Astrocyte (in vitro differentiated cells and primary cell): ENCODE measurements around the gene PRR16. TPM values are rescaled to one million over a fixed set of nuclear protein-coding genes. Genes with fewer than 3 reads are reported as not detected.

ENCODE experiments used
- DNase-seq: peaks from one replicate; pipeline ENCODE4 v3.0.0-alpha.2; 2010; ENCODE audit warnings: low read depth
- FAIRE-seq: peaks from 2 replicates; lab custom pipeline; 2011; peaks lifted over from hg19 to GRCh38; lab: Jason Lieb, UNC
- H2AFZ ChIP-seq: 2 replicates; pipeline ENCODE4 v1.6.0; 2012; ENCODE audit warnings: low read depth, low read length, inconsistent platforms
- H3K27ac ChIP-seq: 2 replicates; pipeline ENCODE4 v1.5.1; 2011; ENCODE audit warnings: low read depth, low read length, inconsistent platforms
- H3K27me3 ChIP-seq: 2 replicates; pipeline ENCODE4 v1.6.0; 2011; ENCODE audit warnings: low read length, inconsistent platforms; ENCODE audit not compliant: insufficient read depth
- H3K36me3 ChIP-seq: 2 replicates; pipeline ENCODE4 v1.5.1; 2011; ENCODE audit warnings: low read length, inconsistent platforms; ENCODE audit not compliant: insufficient read depth
- H3K4me1 ChIP-seq: 2 replicates; pipeline ENCODE4 v1.5.1; 2011; ENCODE audit warnings: low read length, inconsistent platforms; ENCODE audit not compliant: insufficient read depth
- H3K4me2 ChIP-seq: 2 replicates; pipeline ENCODE4 v1.6.0; 2012; ENCODE audit warnings: low read length, inconsistent platforms
- H3K4me3 ChIP-seq: 2 replicates; pipeline ENCODE4 v1.5.1; 2011; ENCODE audit warnings: low read depth, mild to moderate bottlenecking, low read length, inconsistent platforms; ENCODE audit not compliant: insufficient read depth
- H3K79me2 ChIP-seq: 2 replicates; pipeline ENCODE4 v1.6.0; 2012; ENCODE audit warnings: mild to moderate bottlenecking, low read length, inconsistent platforms; ENCODE audit not compliant: insufficient read depth
- H3K9ac ChIP-seq: 2 replicates; pipeline ENCODE4 v1.6.0; 2012; ENCODE audit warnings: mild to moderate bottlenecking, low read length, inconsistent platforms
- H3K9me3 ChIP-seq: 2 replicates; pipeline ENCODE4 v1.5.1; 2012; ENCODE audit warnings: low read depth, mild to moderate bottlenecking, low read length, inconsistent platforms; ENCODE audit not compliant: insufficient read depth
- H4K20me1 ChIP-seq: 2 replicates; pipeline ENCODE4 v1.6.0; 2012; ENCODE audit warnings: low read length, inconsistent platforms; ENCODE audit not compliant: insufficient read depth
- H3K27ac Mint-ChIP-seq: one replicate; pipeline ENCODE4 v1.8.0; 2021; ENCODE audit warnings: mild to moderate bottlenecking, mixed read lengths; ENCODE audit not compliant: unreplicated experiment
- H3K27me3 Mint-ChIP-seq: one replicate; pipeline ENCODE4 v1.8.0; 2021; ENCODE audit warnings: low read depth, mixed read lengths; ENCODE audit not compliant: unreplicated experiment
- H3K36me3 Mint-ChIP-seq: one replicate; pipeline ENCODE4 v1.8.0; 2021; ENCODE audit warnings: low read depth, mixed read lengths; ENCODE audit not compliant: unreplicated experiment
- H3K4me1 Mint-ChIP-seq: one replicate; pipeline ENCODE4 v1.8.0; 2021; ENCODE audit warnings: low read depth, mixed read lengths; ENCODE audit not compliant: unreplicated experiment
- H3K4me3 Mint-ChIP-seq: one replicate; pipeline ENCODE4 v1.8.0; 2021; ENCODE audit warnings: mild to moderate bottlenecking, moderate library complexity, mixed read lengths; ENCODE audit not compliant: unreplicated experiment
- H3K9me3 Mint-ChIP-seq: one replicate; pipeline ENCODE4 v1.8.0; 2021; ENCODE audit warnings: mild to moderate bottlenecking, mixed read lengths; ENCODE audit not compliant: unreplicated experiment
- CTCF ChIP-seq: IDR thresholded peaks from 2 replicates; pipeline ENCODE4 v1.5.1; 2011; ENCODE audit warnings: low read depth, mild to moderate bottlenecking, inconsistent platforms, low read length, moderate library complexity; ENCODE audit not compliant: insufficient read depth
- EZH2 ChIP-seq: IDR thresholded peaks from 2 replicates; pipeline ENCODE4 v1.6.1; 2012; ENCODE audit warnings: mild to moderate bottlenecking, low read length, inconsistent platforms; ENCODE audit not compliant: insufficient read depth
- total RNA-seq: library from RNA; stranded (reverse); gene quantifications from 2 replicates; pipeline ENCODE4 v1.2.1, GENCODE V29; 2021

PRR16 gene
- total RNA-seq, 1 donor from 2014 or later, result 9.1 TPM

- Mint-ChIP-seq H3K27me3 (no peaks in the 10 kb centered on the region), H3K36me3 (no peaks in the 10 kb centered on the region), H3K9me3 (no peaks in the 10 kb centered on the region), H3K4me1 (peaks cover 20% of the 10 kb centered on the region), H3K4me3 (no peak overlapping the region), H3K27ac (peak overlapping the region; percentile 77)
- Histone ChIP-seq H3K4me3 (no peak overlapping the region), H2AFZ (no peak overlapping the region), H3K27me3 (no peaks in the 10 kb centered on the region), H3K27ac (no peak overlapping the region), H3K4me1 (peaks cover 11% of the 10 kb centered on the region), H3K79me2 (no peaks in the 10 kb centered on the region), H3K4me2 (no peak overlapping the region), H3K9ac (no peak overlapping the region), H3K36me3 (no peaks in the 10 kb centered on the region), H4K20me1 (no peaks in the 10 kb centered on the region), H3K9me3 (no peaks in the 10 kb centered on the region)
- no peak for DNase-seq
- TF ChIP-seq EZH2 (no peak), CTCF (no peak)
- no peak for FAIRE-seq
Measured at GRCh38 chr5:120677481-120677880, 213.4 kb downstream of the PRR16 start.

DNA sequence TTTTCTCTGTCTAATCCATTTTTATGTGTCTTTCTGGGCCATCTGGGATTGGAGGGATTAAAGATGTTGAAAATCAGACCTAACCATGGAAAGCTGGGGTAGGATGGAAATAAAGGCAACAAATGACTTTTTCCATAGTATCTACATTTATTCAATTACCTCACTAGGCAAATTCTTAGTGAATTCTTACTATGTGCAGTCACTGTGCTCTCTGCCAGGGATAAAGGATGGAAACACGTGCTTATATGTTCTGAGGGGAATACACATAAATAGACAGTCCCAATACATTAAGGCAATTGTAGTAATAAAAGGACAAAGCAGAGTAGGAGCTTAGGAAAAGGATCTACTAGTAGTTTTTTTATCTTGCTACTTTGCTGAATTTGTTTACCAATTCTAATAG is 214.2 kb downstream of the PRR16 start:
- Histone ChIP-seq H3K27me3 (no peaks in the 10 kb centered on the region), H3K4me2 (no peak overlapping the region), H3K4me3 (no peak overlapping the region), H3K79me2 (no peaks in the 10 kb centered on the region), H3K36me3 (no peaks in the 10 kb centered on the region), H3K9ac (peak overlapping the region; percentile 5), H4K20me1 (no peaks in the 10 kb centered on the region), H2AFZ (no peak overlapping the region), H3K4me1 (peaks cover 17% of the 10 kb centered on the region), H3K9me3 (no peaks in the 10 kb centered on the region), H3K27ac (peak overlapping the region; percentile 57)
- Mint-ChIP-seq H3K9me3 (no peaks in the 10 kb centered on the region), H3K27me3 (no peaks in the 10 kb centered on the region), H3K36me3 (no peaks in the 10 kb centered on the region), H3K4me1 (peaks cover 26% of the 10 kb centered on the region), H3K27ac (peak overlapping the region; percentile 36), H3K4me3 (no peak overlapping the region)
- FAIRE-seq (peak; percentile 41), DNase-seq (peak; percentile 61)
- TF ChIP-seq EZH2, result no peak
- no peak for TF ChIP-seq CTCF

DNA sequence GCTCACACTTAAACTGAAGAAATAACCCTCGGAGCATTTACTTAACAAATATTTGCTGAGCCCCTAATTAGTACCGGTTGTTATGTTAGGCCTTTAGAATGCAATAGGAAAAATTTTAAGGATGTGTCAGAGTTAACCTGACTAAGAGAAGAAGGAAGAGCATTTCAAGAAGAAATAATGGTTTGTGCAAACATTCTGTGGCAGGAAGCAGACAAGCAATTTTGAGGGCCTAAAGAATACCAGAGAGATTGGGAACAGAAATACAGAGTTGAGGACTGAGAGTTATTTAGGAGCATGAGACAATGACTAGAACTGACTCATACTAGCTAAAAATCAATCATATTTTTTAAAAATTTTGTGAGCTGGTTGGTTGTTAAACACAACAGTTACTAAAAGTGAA is 218.8 kb downstream of the PRR16 start:
- H4K20me1 ChIP-seq, result no peaks in the 10 kb centered on the region
- H2AFZ ChIP-seq, result no peak overlapping the region
- Mint-ChIP-seq H3K27me3 (no peaks in the 10 kb centered on the region), H3K4me3 (no peak overlapping the region), H3K9me3 (no peaks in the 10 kb centered on the region), H3K27ac (peak overlapping the region; percentile 50), H3K4me1 (peaks cover 32% of the 10 kb centered on the region), H3K36me3 (peaks cover 5% of the 10 kb centered on the region)
- H3K4me1 ChIP-seq, result peaks cover 29% of the 10 kb centered on the region
- H3K9me3 ChIP-seq, result no peaks in the 10 kb centered on the region
- H3K4me2 ChIP-seq, result peak overlapping the region; percentile 70
- H3K36me3 ChIP-seq, result no peaks in the 10 kb centered on the region
- FAIRE-seq (peak; percentile 94), DNase-seq (peak; percentile 77)
- TF ChIP-seq EZH2, result no peak
- TF ChIP-seq CTCF, result no peak
- no peaks in the 10 kb centered on the region for H3K27me3 ChIP-seq
- H3K9ac ChIP-seq, result peak overlapping the region; percentile 23
- H3K4me3 ChIP-seq, result no peak overlapping the region
- H3K27ac ChIP-seq, result peak overlapping the region; percentile 35
- no peaks in the 10 kb centered on the region for H3K79me2 ChIP-seq
